PFSK-1 (cell line): ENCODE data around the gene TRPM6.

Source experiments
- POLR2AphosphoS5 ChIP-seq: IDR thresholded peaks from 2 replicates; pipeline ENCODE4 v1.6.1; 2012; ENCODE audit warnings: low read depth, mild to moderate bottlenecking, control low read depth, low read length, moderate library complexity
- REST ChIP-seq, 2 experiments: IDR thresholded peaks; 2 replicates each; pipeline versions ENCODE4 v1.6.1 to v1.8.0; 2011 to 2012; ENCODE audit warnings: low read depth in 2 of 2, low read length in 2 of 2, control low read depth in 1 of 2, inconsistent platforms in 1 of 2, mild to moderate bottlenecking in 1 of 2, moderate library complexity in 1 of 2; ENCODE audit not compliant: insufficient read depth in 1 of 2
- TAF1 ChIP-seq: IDR thresholded peaks from 2 replicates; pipeline ENCODE4 v1.6.1; 2012; ENCODE audit warnings: low read length, control low read depth, borderline replicate concordance; ENCODE audit not compliant: insufficient read depth

- TF ChIP-seq TAF1: no peak
- TF ChIP-seq REST (IDR thresholded peaks at IDR 0.05; ENCODE audit: insufficient read depth in 1 of 2, low read depth in 2 of 2, low read length in 2 of 2): no peak
- TF ChIP-seq POLR2AphosphoS5: no peak
Measured at GRCh38 chr9:74681906-74682305, 205.8 kb downstream of the TRPM6 start.
